SK-N-MC (cell line): Measurements from ENCODE around the gene LRCOL1.

Experiments used
- EZH2 ChIP-seq: fragments of 200-600 bp; sonication (generic); IDR thresholded peaks from one replicate; pipeline ENCODE4 v1.6.1; 2017; ENCODE audit warnings: antibody characterized with exemption
- POLR2AphosphoS5 ChIP-seq: IDR thresholded peaks from 2 replicates; pipeline ENCODE4 v1.6.1; 2012; ENCODE audit warnings: mild to moderate bottlenecking, low read depth, low read length, borderline replicate concordance

GRCh38 chr12:132633901-132634300 is 23.5 kb upstream of the LRCOL1 start:
- TF ChIP-seq POLR2AphosphoS5 (no peak), EZH2 (no peak)
